Inflammatory macrophage (primary cell): ENCODE measurements around the gene LDOC1.
"Not testable (repeated sequence)": the region's sequence is repeated elsewhere in the genome, so short reads cannot be mapped to it uniquely, and the experiment has no call there.

Experiments used
- DNase-seq, 2 donors: peaks; one replicate each; pipeline ENCODE4 v3.0.0-alpha.2; 2020 to 2022
- total RNA-seq, 18 experiments: gene quantifications; one replicate each; lab custom pipeline; 2026; ENCODE audit warnings: mixed read lengths in 6 of 18, inconsistent platforms in 2 of 18; lab: John Stamatoyannopoulos, UW

The LDOC1 gene
- total RNA-seq = 0 to 0.06 (median 0) reads per million in 18 experiments

- DNase-seq = peak in 1 of 2 donors; percentile 10
Measured at GRCh38 chrX:141176586-141177451, at the start of gene LDOC1. TSS of gene LDOC1 (minus strand) at chrX:141177129. CDS start at chrX:141177021, 108 bp downstream.

- DNase-seq = no peak
Measured at GRCh38 chrX:141221611-141222010, 44.7 kb upstream of the LDOC1 start.

GRCh38 chrX:141220342-141221008, 43.5 kb upstream of the LDOC1 start:
- DNase-seq = no peak

GRCh38 chrX:141214196-141214595, 37.3 kb upstream of the LDOC1 start:
- DNase-seq = no peak

- no peak for DNase-seq
Measured at GRCh38 chrX:141201962-141202361, 25.0 kb upstream of the LDOC1 start.

- DNase-seq = not testable (repeated sequence)
Measured at GRCh38 chrX:141188573-141188972, 11.6 kb upstream of the LDOC1 start.

GRCh38 chrX:141185366-141185765, 8.4 kb upstream of the LDOC1 start:
- DNase-seq = no peak

- DNase-seq = no peak
Measured at GRCh38 chrX:141183000-141183399, 6.1 kb upstream of the LDOC1 start.

- no peak for DNase-seq
Measured at GRCh38 chrX:141180851-141181250, 3.9 kb upstream of the LDOC1 start.

GRCh38 chrX:141175786-141176185, 1.1 kb downstream of the LDOC1 start:
- DNase-seq = no peak

- no peak for DNase-seq
Measured at GRCh38 chrX:141164406-141164805, 12.5 kb downstream of the LDOC1 start.

GRCh38 chrX:141158084-141158483, 18.8 kb downstream of the LDOC1 start:
- no peak for DNase-seq

- not testable (repeated sequence) for DNase-seq
Measured at GRCh38 chrX:141155231-141155630, 21.7 kb downstream of the LDOC1 start.

- no peak for DNase-seq
Measured at GRCh38 chrX:141142946-141143345, 34.0 kb downstream of the LDOC1 start.

GRCh38 chrX:141133272-141133671, 43.7 kb downstream of the LDOC1 start:
- DNase-seq = no peak

GRCh38 chrX:141127146-141127545, 49.8 kb downstream of the LDOC1 start:
- DNase-seq = no peak
